HepG2 (cell line): ENCODE measurements around the gene NES. TPM values are rescaled to one million over a fixed set of nuclear protein-coding genes. Genes with fewer than 3 reads are reported as not detected.

ENCODE experiments used
- BHLHE40 ChIP-seq: IDR thresholded peaks from 2 replicates; pipeline ENCODE4 v1.6.1; 2011; ENCODE audit warnings: low read length, improper control_type of control experiment
- ESRRA ChIP-seq: sonication (generic); formaldehyde crosslinking; IDR thresholded peaks from 2 replicates; pipeline ENCODE4 v1.5.1; 2020; ENCODE audit warnings: mild to moderate bottlenecking, low read depth, missing genetic modification reagents
- HMG20B ChIP-seq: conservative IDR thresholded peaks from 2 replicates; pipeline ENCODE4 v1.6.1; 2016; ENCODE audit warnings: missing genetic modification reagents, missing compliant biosample characterization
- SIX1 ChIP-seq: sonication (generic); formaldehyde crosslinking; IDR thresholded peaks from 2 replicates; pipeline ENCODE4 v1.4.0; 2020; ENCODE audit warnings: missing genetic modification reagents, borderline replicate concordance
- SMC3 ChIP-seq: IDR thresholded peaks from 2 replicates; pipeline ENCODE4 v1.6.1; 2011; ENCODE audit warnings: low read length, improper control_type of control experiment
- SP5 ChIP-seq: IDR thresholded peaks from 2 replicates; pipeline ENCODE4 v1.6.1; 2016; ENCODE audit warnings: low read depth, borderline replicate concordance
- SRSF1 ChIP-seq: fragments of 200-400 bp; formaldehyde crosslinking; optimal IDR thresholded peaks from 2 replicates; pipeline ENCODE3; 2017; ENCODE audit warnings: mild to moderate bottlenecking, low read depth, low read length, moderate library complexity
- ZNF17 ChIP-seq: sonication (generic); formaldehyde crosslinking; IDR thresholded peaks from 2 replicates; pipeline ENCODE4 v1.5.0; 2020; ENCODE audit warnings: mild to moderate bottlenecking, missing genetic modification reagents
- ZNF251 ChIP-seq: sonication (generic); formaldehyde crosslinking; IDR thresholded peaks from 2 replicates; pipeline ENCODE4 v1.9.0; 2021; ENCODE audit warnings: mild to moderate bottlenecking, missing genetic modification reagents
- ZNF329 ChIP-seq: sonication (generic); formaldehyde crosslinking; IDR thresholded peaks from 2 replicates; pipeline ENCODE4 v1.9.0; 2021; ENCODE audit warnings: low read depth, mild to moderate bottlenecking, missing genetic modification reagents
- ZNF34 ChIP-seq: sonication (generic); formaldehyde crosslinking; IDR thresholded peaks from 2 replicates; pipeline ENCODE4 v1.4.0; 2020; ENCODE audit warnings: mild to moderate bottlenecking, missing genetic modification reagents, borderline replicate concordance
- ZNF83 ChIP-seq: sonication (generic); formaldehyde crosslinking; IDR thresholded peaks from 2 replicates; pipeline ENCODE4 v1.4.0; 2020; ENCODE audit warnings: missing genetic modification reagents, mild to moderate bottlenecking, borderline replicate concordance
- polyA plus RNA-seq, 8 experiments: library from polyadenylated mRNA; depleted of rRNA in 3 of 8; stranded (reverse) in 7 of 8; unstranded in 1 of 8; fragments of >200 nt; fragmentation: Illumina TruSeq in 4 of 8; extraction: Trizol in 4 of 8; gene quantifications; 2 replicates each; pipeline versions ENCODE4 v1.2.1 to v1.2.3, GENCODE V29; 2011 to 2016; ENCODE audit warnings: low read depth in 4 of 8, missing spikeins in 1 of 8, mixed read lengths in 1 of 8; ENCODE audit not compliant: insufficient read depth in 1 of 8
- total RNA-seq, 5 experiments: library from RNA; depleted of rRNA; stranded (reverse); fragments of >200 nt; fragmentation: Illumina TruSeq; extraction: Trizol; gene quantifications; 2 replicates each; pipeline ENCODE4 v1.2.3, GENCODE V29; 2016; ENCODE audit warnings: low read depth in 1 of 5
- TF ChIP-seq, protein P1 (sequence below): sonication (generic); formaldehyde crosslinking; IDR thresholded peaks from 2 replicates; pipeline ENCODE4 v1.8.1; 2023; ENCODE audit warnings: mild to moderate bottlenecking, moderate library complexity, missing genetic modification reagents
- TF ChIP-seq, protein P2 (sequence below): IDR thresholded peaks from 2 replicates; pipeline ENCODE4 v1.6.1; 2016; ENCODE audit warnings: mild to moderate bottlenecking, missing biosample characterization, missing genetic modification reagents
- TF ChIP-seq, protein P3 (sequence below): sonication (generic); formaldehyde crosslinking; IDR thresholded peaks from 2 replicates; pipeline ENCODE4 v1.5.1; 2020; ENCODE audit warnings: missing genetic modification reagents, mild to moderate bottlenecking, borderline replicate concordance
- TF ChIP-seq, protein P4 (sequence below): sonication (generic); formaldehyde crosslinking; IDR thresholded peaks from 2 replicates; pipeline ENCODE4 v1.4.0; 2020; ENCODE audit warnings: missing genetic modification reagents
- TF ChIP-seq, protein P5 (sequence below): sonication (generic); formaldehyde crosslinking; IDR thresholded peaks from 2 replicates; pipeline ENCODE4 v1.4.0; 2020; ENCODE audit warnings: mild to moderate bottlenecking, low read depth, missing genetic modification reagents
- TF ChIP-seq, protein P6 (sequence below): sonication (generic); formaldehyde crosslinking; IDR thresholded peaks from 2 replicates; pipeline ENCODE4 v1.4.0; 2020; ENCODE audit warnings: missing genetic modification reagents

The NES gene
- total and polyA plus RNA-seq, 2 of the 13 experiments (the other 11 are each of a cell fraction or from before 2014, with no cell fraction given), result 1.7 to 16.6 TPM

DNA sequence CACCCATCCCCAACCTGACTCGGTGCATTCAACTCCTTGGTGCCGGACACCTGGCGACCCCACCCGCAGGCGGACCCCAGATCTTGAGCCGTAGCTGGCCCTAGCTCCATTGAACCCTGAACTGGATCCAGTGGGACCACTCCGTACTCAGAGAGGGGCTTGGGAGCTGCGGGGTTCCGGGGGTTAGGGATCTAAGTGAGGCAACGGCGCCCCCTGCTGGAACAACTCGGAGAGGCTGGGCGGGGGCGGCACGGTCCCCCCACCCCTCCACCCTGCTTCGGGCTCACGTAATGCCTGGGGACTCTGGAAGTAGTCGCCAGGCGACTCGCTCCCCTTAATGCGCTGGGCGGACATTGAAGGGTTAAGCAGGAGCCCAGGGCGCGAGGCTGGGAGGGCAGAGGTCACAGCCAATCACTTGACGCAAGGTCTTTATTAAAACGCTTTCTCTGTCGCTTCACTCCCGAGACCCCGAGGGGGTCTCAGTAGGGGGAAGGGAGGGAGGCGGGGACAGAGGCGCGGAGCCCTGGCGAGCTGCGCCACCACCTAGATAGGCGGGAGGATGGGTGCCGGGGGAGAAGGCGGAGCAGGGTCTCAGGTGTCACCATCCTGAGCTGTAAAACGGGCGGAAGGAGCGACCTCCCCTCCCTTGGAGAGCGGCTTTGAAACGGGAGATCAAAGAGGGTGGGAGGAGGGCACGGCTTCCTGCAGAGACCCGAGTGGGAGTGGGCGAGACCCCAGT lies 28.9 kb upstream of the NES start (continued):
- TF ChIP-seq, protein P1, sequence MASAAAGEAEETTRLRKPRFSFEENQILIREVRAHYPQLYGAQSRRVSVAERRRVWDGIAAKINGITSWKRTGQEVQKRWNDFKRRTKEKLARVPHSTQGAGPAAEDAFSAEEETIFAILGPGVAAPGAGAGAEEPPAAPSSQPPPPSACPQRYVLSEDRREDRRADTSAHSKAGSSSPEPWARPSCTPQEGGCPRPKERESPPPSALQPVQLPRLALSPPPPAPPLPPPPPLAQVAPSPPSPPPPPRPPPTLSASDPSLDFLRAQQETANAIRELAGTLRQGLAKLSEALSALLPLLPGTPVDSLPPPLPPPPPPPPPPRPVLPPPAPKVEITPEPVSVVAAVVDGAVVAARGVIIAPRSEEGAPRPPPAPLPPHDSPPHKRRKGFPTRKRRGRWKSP (CRISPR knock-in tag), result peak; percentile 14; the same call in 1 of the 2 replicates
- TF ChIP-seq SIX1 (no peak), BHLHE40 (no peak), SRSF1 (peak; percentile 89), ZNF251 (no peak), ZNF34 (no peak), ZNF83 (CRISPR knock-in tag) (no peak), SMC3 (no peak), ZNF17 (CRISPR knock-in tag) (no peak), ESRRA (CRISPR knock-in tag) (no peak), HMG20B (CRISPR knock-in tag) (no peak), SP5 (CRISPR knock-in tag) (peak; percentile 53), ZNF329 (CRISPR knock-in tag) (no peak)
- TF ChIP-seq, protein P2, sequence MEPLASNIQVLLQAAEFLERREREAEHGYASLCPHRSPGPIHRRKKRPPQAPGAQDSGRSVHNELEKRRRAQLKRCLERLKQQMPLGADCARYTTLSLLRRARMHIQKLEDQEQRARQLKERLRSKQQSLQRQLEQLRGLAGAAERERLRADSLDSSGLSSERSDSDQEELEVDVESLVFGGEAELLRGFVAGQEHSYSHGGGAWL, result no peak
- TF ChIP-seq, protein P3, sequence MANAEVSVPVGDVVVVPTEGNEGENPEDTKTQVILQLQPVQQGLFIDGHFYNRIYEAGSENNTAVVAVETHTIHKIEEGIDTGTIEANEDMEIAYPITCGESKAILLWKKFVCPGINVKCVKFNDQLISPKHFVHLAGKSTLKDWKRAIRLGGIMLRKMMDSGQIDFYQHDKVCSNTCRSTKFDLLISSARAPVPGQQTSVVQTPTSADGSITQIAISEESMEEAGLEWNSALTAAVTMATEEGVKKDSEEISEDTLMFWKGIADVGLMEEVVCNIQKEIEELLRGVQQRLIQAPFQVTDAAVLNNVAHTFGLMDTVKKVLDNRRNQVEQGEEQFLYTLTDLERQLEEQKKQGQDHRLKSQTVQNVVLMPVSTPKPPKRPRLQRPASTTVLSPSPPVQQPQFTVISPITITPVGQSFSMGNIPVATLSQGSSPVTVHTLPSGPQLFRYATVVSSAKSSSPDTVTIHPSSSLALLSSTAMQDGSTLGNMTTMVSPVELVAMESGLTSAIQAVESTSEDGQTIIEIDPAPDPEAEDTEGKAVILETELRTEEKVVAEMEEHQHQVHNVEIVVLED (CRISPR knock-in tag), result no peak
- TF ChIP-seq, protein P4, sequence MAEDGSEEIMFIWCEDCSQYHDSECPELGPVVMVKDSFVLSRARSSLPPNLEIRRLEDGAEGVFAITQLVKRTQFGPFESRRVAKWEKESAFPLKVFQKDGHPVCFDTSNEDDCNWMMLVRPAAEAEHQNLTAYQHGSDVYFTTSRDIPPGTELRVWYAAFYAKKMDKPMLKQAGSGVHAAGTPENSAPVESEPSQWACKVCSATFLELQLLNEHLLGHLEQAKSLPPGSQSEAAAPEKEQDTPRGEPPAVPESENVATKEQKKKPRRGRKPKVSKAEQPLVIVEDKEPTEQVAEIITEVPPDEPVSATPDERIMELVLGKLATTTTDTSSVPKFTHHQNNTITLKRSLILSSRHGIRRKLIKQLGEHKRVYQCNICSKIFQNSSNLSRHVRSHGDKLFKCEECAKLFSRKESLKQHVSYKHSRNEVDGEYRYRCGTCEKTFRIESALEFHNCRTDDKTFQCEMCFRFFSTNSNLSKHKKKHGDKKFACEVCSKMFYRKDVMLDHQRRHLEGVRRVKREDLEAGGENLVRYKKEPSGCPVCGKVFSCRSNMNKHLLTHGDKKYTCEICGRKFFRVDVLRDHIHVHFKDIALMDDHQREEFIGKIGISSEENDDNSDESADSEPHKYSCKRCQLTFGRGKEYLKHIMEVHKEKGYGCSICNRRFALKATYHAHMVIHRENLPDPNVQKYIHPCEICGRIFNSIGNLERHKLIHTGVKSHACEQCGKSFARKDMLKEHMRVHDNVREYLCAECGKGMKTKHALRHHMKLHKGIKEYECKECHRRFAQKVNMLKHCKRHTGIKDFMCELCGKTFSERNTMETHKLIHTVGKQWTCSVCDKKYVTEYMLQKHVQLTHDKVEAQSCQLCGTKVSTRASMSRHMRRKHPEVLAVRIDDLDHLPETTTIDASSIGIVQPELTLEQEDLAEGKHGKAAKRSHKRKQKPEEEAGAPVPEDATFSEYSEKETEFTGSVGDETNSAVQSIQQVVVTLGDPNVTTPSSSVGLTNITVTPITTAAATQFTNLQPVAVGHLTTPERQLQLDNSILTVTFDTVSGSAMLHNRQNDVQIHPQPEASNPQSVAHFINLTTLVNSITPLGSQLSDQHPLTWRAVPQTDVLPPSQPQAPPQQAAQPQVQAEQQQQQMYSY (CRISPR knock-in tag), result no peak
- TF ChIP-seq, protein P5, sequence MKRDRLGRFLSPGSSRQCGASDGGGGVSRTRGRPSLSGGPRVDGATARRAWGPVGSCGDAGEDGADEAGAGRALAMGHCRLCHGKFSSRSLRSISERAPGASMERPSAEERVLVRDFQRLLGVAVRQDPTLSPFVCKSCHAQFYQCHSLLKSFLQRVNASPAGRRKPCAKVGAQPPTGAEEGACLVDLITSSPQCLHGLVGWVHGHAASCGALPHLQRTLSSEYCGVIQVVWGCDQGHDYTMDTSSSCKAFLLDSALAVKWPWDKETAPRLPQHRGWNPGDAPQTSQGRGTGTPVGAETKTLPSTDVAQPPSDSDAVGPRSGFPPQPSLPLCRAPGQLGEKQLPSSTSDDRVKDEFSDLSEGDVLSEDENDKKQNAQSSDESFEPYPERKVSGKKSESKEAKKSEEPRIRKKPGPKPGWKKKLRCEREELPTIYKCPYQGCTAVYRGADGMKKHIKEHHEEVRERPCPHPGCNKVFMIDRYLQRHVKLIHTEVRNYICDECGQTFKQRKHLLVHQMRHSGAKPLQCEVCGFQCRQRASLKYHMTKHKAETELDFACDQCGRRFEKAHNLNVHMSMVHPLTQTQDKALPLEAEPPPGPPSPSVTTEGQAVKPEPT (CRISPR knock-in tag), result no peak
- TF ChIP-seq, protein P6, sequence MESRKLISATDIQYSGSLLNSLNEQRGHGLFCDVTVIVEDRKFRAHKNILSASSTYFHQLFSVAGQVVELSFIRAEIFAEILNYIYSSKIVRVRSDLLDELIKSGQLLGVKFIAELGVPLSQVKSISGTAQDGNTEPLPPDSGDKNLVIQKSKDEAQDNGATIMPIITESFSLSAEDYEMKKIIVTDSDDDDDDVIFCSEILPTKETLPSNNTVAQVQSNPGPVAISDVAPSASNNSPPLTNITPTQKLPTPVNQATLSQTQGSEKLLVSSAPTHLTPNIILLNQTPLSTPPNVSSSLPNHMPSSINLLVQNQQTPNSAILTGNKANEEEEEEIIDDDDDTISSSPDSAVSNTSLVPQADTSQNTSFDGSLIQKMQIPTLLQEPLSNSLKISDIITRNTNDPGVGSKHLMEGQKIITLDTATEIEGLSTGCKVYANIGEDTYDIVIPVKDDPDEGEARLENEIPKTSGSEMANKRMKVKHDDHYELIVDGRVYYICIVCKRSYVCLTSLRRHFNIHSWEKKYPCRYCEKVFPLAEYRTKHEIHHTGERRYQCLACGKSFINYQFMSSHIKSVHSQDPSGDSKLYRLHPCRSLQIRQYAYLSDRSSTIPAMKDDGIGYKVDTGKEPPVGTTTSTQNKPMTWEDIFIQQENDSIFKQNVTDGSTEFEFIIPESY (CRISPR knock-in tag), result peak; percentile 28; the same call in 1 of the 2 replicates
